GM06990 (cell line): ENCODE data around the gene EGFR.

ENCODE experiments used
- DNase-seq: peaks from one replicate; pipeline ENCODE4 v3.0.0-alpha.2; 2011; ENCODE audit not compliant: insufficient read length; ENCODE audit errors: extremely low read depth
- H3K27me3 ChIP-seq: replicated peaks from 2 replicates; pipeline ENCODE4 v1.6.0; 2011; ENCODE audit warnings: low read length; ENCODE audit not compliant: control insufficient read depth, insufficient read depth
- H3K36me3 ChIP-seq: 2 replicates; pipeline ENCODE4 v1.5.1; 2011; ENCODE audit warnings: low read length; ENCODE audit not compliant: control insufficient read depth, insufficient read depth
- H3K4me3 ChIP-seq: replicated peaks from 2 replicates; pipeline ENCODE4 v1.5.1; 2011; ENCODE audit warnings: low read depth, mild to moderate bottlenecking, control low read depth, low read length
- CTCF ChIP-seq: IDR thresholded peaks from 2 replicates; pipeline ENCODE4 v1.5.1; 2011; ENCODE audit warnings: low read length, control low read depth, mild to moderate bottlenecking, inconsistent platforms; ENCODE audit not compliant: insufficient read depth, poor library complexity, severe bottlenecking

The EGFR gene

DNA sequence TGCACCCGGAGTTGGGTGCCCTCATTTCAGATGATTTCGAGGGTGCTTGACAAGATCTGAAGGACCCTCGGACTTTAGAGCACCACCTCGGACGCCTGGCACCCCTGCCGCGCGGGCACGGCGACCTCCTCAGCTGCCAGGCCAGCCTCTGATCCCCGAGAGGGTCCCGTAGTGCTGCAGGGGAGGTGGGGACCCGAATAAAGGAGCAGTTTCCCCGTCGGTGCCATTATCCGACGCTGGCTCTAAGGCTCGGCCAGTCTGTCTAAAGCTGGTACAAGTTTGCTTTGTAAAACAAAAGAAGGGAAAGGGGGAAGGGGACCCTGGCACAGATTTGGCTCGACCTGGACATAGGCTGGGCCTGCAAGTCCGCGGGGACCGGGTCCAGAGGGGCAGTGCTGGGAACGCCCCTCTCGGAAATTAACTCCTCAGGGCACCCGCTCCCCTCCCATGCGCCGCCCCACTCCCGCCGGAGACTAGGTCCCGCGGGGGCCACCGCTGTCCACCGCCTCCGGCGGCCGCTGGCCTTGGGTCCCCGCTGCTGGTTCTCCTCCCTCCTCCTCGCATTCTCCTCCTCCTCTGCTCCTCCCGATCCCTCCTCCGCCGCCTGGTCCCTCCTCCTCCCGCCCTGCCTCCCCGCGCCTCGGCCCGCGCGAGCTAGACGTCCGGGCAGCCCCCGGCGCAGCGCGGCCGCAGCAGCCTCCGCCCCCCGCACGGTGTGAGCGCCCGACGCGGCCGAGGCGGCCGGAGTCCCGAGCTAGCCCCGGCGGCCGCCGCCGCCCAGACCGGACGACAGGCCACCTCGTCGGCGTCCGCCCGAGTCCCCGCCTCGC lies at the start of gene EGFR:
EGFR (plus strand) TSS at position 657 of the 830 bp plus-strand sequence. CDS start 261 bp downstream, outside the sequence.
- TF ChIP-seq CTCF = no peak
- H3K36me3 ChIP-seq = no peaks in the 10 kb centered on the region
- no peaks in the 10 kb centered on the region; the same call in 1 of the 2 replicates for H3K27me3 ChIP-seq
- peak within 1 kb of the TSS; percentile 14 for H3K4me3 ChIP-seq
- DNase-seq = no peak

DNA sequence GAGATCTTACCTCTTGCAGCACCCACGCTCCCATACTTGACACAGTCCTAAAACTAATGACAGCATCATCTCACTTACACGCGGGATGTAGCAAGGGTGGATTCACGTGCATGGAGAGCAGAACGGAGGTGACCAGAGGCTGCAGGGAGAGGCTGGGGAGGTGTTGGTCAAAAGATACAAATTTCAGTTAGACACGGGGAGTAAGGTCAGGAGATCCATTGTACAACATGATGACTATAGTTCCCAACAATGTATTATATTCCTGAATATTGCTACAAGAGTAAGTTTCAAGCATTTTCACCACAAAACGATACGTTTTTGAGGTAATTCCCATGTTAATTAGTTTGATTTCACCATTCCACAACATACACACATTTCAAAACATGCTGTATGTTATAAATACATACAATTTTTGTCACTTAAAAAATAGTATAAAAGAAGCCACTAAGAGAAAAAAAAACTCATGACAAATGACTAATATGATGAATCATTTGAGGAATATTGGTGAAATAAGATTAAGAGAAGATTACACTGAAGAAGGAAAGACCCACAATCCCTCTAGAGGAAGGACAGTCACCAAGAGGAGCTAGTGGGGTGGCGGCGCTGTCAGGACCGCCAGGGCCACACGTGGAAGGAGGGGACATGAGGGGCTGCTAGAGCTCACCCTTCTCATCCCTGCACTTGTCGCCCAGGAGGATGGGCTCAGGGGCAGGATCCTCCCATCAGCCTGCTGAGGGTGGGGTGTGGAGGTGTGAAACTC lies 49.4 kb upstream of the EGFR start:
- TF ChIP-seq CTCF = no peak
- Histone ChIP-seq H3K4me3 (no peak overlapping the region), H3K36me3 (no peaks in the 10 kb centered on the region), H3K27me3 (no peaks in the 10 kb centered on the region; the same call in 1 of the 2 replicates)
- no peak for DNase-seq

- Histone ChIP-seq H3K27me3 (no peaks in the 10 kb centered on the region; the same call in 1 of the 2 replicates), H3K4me3 (no peak overlapping the region), H3K36me3 (no peaks in the 10 kb centered on the region)
- no peak for TF ChIP-seq CTCF
- DNase-seq = no peak
Measured at GRCh38 chr7:54972733-54973294, 46.0 kb upstream of the EGFR start.

GRCh38 chr7:54978364-54979116 lies 40.3 kb upstream of the EGFR start:
- TF ChIP-seq CTCF = no peak
- DNase-seq = no peak
- no peaks in the 10 kb centered on the region for H3K27me3 ChIP-seq
- H3K36me3 ChIP-seq = no peaks in the 10 kb centered on the region
- H3K4me3 ChIP-seq = no peak overlapping the region

DNA sequence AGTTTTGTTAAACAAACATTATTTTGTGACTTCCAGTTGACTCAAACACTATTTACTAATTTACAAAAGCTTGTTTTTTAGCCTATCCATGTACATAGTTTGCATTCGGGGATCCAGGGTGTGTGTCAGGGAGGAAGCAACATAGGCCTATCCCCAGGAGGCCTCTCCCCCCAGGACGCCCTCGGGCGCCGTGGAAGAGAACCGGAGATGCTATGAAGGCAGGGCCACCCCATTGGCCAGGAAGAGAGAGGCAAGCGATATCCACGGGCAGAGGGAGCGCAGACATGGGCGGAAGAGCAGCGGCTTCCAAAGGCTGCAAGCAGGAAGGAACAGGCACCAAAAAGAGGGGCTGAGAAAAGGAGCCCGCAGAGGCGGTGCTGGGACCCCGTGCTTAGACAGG lies 38.3 kb upstream of the EGFR start:
- H3K27me3 ChIP-seq = no peaks in the 10 kb centered on the region
- no peak for TF ChIP-seq CTCF
- DNase-seq = no peak

More for the DNA sequence above, 38.3 kb upstream of the EGFR start:
- Histone ChIP-seq H3K4me3 (no peak overlapping the region), H3K36me3 (no peaks in the 10 kb centered on the region)
